GM19043 (cell line): ENCODE data around the gene SLBP.
"Not testable (repeated sequence)": the region's sequence is repeated elsewhere in the genome, so short reads cannot be mapped to it uniquely, and the experiment has no call there.

Source experiments
- ATAC-seq: cut with Tn5 transposase; IDR thresholded peaks from one replicate; pipeline ENCODE4 v1.9.1; 2021; ENCODE audit warnings: low read depth; ENCODE audit not compliant: unreplicated experiment

Gene SLBP

DNA sequence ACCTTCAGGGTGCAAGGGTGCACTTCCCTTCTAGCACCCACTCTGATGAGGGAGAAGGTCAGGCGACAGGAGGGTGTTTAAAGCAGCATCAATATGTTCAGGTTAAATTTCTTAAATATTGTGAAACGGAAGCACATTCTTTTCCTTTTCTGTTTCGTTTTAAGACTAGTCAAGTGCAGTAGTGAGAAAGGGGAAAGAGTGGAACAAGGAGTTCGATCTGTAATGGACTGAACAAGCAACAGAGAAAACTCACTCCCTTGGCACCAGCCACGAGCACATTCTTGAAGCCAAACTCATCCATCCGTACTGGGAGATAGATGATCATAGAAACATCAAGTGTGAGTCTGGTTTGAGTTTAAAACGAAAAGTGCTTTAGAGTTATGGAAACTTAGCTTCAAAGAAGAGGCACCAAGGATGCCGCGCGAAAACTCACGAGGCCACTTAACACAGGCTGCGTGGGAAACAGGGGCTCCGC, 28.8 kb downstream of the SLBP start:
- ATAC-seq, result no peak

DNA sequence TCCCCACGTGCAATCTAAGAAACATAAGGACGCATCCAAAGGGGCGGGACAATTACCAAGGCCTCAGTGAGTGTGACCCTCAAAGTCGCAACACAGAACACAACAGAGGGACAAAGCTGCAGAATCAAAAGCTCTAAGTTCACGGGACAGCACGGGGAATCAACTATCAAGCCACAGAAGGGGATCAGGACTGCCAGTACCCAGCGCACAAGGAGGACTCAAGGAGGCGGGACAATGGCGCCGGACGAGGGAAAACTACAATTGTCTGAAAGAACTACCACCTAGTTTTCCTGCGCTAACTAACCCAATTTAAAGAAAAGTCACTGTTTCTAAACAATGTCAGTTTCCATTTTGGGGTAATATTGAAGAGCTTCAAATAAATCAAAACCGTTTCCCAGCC, 29.3 kb downstream of the SLBP start:
- no peak for ATAC-seq

DNA sequence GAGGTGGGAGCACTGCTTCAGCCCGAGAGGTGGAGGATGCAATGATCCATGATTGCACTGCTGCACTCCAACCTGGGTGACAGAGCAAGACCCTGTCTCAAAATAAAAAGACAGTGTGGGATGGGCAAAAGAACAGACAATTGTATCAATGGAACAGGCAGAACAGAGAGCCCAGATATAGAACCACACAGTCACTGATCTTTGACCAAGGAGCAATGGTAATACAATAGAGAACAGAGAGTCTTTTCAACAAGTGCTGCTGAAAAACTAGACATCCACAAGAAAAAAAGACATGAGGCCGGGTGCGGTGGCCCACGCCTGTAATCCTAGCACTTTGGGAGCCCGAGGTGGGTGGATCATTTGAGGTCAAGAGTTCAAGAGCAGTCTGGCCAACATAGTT, 33.9 kb downstream of the SLBP start:
- ATAC-seq, result no peak

DNA sequence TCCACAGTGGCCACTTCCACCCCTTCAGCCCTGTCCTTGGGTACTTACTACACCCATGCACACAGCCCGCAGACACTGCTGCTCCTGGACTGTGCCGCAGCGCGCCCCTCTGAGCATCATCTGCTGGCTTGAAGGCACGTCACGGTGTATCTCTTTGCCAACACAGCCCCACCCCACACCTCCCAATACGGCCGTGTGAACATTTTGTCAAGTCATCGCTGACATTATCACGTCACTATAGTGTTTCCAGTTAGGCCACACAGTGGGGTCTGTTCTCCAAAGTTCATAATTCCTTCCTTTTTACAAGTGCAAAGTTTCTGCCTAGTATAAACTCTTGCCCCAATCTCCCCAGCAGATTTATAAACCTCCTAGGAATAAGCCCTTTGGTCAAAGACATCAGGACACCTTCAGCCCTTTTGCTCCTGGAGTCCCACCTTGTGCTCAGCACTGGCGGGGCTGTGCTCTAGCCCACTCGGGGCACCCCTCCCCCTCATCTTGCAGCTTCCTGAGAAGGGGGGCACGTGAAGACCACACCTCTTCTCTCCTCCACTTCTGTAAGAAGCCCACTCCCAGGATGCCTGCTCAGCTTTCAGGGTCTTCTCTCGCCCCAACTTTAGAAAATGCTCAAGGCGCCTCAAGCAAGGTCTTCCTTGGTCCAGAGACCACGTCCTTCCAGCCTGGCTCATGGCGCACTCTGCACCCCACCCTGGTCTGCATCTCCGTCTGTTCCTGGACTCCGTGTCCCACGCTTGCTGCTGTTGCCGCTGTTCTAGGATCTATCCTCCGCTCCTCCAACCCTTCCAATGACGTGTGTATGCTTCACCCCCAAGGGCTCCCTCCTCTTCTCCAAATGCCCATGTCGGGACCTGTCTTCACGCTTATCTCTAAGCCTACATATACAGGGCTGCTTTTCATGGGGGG, 35.3 kb downstream of the SLBP start:
- ATAC-seq, result no peak

DNA sequence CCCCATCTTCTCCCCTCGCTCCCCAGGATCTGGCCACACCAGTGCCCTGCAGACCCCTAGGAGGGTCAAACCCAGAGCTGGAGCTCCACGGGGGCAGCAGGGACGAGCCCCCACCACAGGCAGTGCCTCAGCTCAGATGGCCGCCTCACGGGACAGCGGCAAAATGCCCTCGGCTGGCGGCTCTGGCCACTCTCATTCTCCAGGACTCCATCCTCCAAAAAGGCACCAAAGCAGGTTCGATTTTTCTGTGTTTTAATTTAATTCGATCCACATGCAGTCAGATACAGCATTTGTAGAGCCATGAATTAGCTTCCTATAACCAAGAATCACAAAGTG, 36.3 kb downstream of the SLBP start:
- no peak for ATAC-seq

DNA sequence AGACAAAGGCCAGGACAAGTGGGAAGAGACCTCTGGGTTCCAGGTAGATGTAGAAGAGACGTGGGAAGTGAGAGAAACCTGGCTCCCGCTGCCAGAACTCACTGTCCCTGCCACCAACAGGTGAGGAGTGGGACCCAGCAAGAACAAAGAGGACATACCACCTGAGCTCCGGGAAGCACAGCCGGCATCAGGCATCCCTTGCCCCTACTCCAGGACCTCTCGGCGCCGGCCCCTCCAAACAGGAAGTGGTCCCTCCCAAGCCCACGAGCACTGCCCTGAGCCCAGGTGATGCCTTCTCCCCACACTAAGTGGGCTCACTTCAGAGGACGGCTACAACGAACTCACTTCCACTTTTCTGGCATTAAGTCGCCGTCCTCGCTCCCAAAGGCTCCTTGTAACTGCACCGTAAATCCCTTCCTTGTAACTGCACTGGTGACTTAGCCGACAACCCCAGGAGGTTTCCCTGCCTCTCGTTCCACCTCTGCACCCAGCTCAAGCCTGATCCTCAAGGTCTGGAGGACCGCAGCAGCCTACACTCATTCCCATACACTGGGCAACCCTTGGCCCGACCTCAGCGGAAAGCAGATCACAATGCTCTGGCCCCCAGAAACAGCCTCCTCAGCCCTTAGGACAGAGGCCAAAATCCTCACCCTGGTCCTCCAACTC, 36.9 kb downstream of the SLBP start:
- ATAC-seq, result no peak

DNA sequence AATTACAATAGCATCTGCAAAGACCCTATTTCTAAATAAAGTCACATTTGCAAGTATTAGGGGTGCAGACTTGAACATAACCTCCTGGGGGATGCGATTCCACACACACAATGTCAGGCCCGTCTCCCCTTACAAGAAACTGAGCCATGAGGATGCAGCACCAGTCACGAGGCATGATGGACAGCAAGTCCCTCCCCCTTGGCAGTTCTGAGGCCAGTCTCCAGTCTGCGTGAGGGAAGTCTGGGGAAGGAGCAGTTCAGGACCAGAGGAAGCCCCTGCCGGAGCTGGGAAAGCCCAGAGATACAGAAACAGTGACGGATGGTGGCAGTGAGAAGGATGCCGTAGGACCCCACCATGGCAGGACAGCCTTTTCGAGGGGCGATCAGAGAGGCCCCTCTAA, 37.4 kb downstream of the SLBP start:
- ATAC-seq, result no peak

DNA sequence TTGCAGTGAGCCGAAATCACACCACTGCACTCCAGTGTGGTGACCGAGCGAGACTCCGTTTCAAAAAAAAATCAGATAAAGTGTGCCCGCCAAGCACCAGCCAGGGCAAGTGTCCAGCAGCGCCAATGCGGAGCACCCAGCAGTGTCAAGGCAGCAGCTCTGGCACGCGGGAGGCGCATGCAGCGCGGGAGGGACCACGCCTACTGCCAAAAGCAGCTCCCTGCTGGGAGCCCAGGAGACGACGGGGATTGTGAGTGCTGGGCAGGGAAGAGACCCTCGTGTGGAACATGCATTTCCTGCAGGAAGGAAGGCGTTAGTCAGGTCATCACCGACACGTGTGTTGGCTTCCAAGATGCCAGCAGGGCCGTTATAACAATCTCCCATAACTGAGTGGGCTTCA, 38.4 kb downstream of the SLBP start:
- ATAC-seq, result no peak

DNA sequence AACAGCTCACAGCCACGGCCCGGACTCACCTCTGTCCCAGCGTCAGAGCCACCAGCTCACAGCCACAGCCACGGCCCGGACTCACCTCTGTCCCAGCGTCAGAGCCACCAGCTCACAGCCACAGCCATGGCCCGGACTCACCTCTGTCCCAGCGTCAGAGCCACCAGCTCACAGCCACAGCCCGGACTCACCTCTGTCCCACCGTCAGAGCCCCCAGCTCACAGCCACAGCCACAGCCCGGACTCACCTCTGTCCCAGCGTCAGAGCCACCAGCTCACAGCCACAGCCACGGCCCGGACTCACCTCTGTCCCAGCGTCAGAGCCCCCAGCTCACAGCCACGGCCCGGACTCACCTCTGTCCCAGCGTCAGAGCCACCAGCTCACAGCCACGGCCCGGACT, 41.1 kb downstream of the SLBP start:
- ATAC-seq, result not testable (repeated sequence)

DNA sequence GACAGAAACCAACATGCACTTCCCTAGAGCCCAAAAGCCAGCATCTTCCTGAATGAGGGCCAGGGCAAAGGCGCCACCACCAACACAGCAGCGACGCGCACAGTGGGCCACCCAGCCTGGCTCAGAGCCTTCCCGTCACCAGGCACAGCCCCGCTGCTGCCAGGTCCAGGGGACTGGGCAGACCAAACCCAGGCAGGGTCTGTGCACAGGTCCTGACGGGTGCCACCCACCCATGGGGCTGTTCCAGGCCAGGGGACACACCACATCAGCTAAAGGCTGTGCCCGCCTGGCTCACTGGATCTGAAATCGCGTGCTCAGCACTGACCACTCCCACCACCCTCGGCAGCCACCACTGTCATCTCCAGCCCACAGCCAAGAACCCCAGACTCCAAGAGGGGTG, 41.8 kb downstream of the SLBP start:
- ATAC-seq, result no peak

DNA sequence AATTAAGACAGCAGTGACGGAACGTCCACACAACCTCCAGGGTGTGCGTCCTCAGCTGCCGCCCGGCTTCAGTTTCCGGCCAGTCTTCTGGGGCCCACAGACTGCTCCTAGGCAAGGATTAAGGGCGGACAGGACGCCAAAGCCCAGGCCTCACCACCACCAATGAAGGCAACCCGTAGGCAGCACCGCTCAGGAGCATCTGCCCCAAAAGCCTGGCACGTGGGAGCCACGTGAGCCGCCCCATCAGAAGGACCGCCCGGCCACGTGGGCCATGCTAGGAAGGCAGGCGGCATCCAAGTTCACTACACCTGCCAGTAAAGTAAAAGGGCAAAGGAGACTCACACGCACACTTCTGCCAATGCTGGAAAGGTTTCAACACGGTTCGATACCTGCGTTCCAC, 42.3 kb downstream of the SLBP start:
- ATAC-seq, result no peak

DNA sequence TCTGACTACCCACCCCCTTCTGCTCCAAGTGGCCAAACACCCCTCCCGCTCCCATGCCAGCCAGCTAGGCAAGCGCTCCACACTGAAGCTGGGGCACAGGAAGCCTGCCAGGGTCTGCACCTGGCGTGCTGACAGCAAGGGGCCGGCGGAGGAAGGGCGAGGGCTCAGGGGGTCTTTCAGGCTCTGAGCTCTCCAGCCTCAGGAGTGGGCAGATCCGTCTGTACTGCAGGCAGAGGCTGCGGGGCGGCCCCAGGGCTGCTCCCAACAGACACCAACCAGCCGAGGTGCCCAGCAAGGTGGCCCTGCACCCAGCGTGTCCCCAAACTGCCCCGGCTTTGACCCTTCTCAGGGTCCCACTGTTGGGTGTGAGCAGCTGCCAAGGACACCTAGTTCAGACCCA, 42.8 kb downstream of the SLBP start:
- no peak for ATAC-seq

DNA sequence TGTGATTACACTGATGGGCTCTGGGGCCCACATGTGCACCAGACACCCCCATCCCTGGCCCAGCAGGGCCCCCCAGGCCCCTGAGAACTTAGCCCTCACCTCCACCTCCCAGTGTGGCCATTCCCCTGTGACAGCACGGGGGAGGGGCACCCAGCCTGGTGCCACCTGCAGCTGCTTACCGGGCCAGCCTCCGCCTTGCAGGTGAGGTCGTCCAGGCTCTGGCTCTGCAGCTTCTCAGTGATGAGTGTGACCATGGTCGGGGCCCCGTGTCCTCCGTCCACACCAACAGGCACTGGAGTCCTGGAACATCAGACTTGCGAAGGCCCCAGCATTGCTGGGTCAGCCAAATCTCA, 43.7 kb downstream of the SLBP start:
- ATAC-seq, result no peak

DNA sequence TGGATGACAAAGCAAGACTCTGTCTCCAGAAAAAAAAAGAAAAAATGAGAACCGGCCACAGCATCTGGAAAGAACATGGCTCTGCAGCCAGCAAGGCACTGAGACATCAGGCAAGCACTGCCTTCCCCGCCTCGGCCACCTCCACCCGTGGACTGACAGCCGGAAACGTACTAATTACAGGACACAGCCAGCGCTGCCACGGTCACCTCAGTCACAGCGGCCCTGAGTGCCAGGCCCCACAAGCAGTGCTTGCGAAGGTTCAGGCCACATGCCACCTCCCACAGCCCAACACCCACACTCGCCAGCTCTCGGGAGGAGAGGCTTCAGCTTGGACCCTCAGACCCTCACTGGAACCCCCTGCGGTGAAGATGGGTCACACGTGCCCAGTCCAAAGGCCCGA, 44.8 kb downstream of the SLBP start:
- ATAC-seq, result no peak

DNA sequence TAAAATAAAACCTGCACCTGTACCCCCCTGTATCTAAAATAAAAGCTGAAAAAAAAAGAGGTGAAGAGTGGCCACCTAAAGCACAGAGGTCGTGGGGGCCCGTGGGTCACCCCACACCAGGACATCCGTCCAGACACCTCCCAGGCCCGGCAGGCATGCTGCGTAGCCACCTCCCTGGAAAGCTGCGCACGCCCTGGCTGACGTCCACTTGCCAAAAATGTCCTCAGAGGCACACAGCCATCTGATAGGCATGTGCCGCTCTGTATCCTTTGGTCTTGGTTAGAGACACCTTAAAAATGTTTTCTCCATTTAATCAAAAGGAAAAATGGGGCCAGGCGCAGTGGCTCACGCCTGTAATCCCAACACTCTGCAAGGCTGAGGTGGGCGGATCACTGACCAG, 45.7 kb downstream of the SLBP start:
- no peak for ATAC-seq

DNA sequence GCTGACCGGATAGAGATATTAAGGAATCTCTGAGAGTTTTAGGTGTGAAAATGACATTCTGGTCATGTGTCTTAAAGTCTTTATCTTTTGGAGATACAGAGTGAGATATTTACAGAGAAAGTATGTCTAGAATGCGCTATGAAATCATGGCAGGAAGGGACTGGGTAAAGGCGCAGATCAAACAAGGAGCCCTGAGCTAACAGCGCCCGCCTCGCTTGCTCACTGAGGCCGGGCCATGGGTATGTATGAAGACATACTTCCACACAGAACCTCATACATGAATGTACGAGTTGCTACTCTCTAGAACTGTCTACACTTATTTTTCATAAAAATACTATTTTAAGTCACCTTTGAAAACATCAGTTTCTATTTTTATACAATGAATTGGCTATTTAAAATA, 48.0 kb downstream of the SLBP start:
- no peak for ATAC-seq

DNA sequence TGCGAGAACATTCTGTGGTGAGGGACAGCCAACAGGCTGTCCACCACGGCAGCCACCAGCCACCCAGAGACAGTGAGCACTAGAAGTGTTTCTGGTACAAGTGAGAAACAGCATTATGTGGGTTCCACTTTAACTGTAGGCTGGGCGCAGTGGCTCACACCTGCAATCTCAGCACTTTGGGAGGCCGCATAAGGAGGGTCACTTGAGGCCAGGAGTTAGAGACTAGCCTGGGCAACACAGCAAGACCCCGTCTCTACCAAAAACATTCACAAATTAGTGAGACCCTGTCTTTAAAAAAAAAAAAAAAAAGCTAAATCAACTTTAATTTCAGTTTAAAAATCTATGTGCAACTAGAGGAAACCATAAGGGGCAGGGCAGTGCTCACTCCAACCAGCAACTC, 48.6 kb downstream of the SLBP start:
- ATAC-seq, result no peak

DNA sequence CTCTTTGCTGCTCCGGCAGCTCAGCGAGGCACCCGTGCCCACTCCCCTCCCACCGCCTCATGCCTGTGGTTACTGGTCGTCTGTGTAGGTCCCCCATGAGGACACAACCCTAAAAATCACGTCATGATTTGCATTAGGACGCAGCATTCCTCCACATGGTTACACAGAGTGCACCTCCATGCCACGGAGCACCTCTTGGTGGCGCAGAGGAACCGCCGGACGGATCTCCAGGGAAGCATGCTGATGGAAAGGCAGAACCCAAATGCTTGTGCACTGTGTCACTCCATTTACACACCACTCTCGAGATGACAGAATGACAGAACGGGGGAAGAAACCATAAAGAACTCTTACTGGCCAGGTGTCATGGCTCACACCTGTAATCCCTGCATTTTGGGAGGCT, 50.4 kb downstream of the SLBP start:
- ATAC-seq, result no peak

DNA sequence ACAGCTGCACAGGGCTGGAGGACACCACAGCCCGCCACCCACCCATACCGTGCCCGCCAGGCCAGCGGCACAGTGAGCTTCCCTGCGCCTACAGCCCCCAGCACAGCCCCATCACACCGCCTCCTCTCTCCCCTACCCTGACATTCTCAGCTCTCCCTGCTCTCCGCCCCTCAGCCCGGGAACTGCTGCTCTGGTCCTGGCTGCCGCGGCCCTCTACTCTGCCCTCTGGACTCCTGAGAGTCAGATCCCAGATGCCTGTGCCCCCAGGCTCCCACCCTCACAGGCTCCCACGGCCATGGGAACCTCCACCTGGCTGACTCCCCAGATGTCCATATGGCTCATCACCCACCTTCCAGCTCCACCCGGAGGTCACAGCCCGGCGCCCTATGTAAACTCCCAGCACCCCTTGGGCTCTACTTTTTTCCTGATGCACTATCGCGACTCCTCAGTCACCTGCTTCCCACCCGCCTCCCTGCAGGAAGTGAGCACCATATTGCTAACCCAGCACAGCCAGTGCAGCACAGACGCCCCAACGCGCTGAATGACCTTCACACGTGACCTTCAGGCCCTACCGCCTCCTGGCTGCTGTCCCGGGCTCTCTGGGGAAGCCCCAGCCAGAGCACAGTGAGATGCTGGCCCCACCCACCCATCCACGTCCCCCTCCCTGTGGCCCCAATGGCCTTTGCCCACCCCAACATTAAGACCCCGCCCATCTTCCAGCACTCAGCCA, 51.0 kb downstream of the SLBP start:
- no peak for ATAC-seq

DNA sequence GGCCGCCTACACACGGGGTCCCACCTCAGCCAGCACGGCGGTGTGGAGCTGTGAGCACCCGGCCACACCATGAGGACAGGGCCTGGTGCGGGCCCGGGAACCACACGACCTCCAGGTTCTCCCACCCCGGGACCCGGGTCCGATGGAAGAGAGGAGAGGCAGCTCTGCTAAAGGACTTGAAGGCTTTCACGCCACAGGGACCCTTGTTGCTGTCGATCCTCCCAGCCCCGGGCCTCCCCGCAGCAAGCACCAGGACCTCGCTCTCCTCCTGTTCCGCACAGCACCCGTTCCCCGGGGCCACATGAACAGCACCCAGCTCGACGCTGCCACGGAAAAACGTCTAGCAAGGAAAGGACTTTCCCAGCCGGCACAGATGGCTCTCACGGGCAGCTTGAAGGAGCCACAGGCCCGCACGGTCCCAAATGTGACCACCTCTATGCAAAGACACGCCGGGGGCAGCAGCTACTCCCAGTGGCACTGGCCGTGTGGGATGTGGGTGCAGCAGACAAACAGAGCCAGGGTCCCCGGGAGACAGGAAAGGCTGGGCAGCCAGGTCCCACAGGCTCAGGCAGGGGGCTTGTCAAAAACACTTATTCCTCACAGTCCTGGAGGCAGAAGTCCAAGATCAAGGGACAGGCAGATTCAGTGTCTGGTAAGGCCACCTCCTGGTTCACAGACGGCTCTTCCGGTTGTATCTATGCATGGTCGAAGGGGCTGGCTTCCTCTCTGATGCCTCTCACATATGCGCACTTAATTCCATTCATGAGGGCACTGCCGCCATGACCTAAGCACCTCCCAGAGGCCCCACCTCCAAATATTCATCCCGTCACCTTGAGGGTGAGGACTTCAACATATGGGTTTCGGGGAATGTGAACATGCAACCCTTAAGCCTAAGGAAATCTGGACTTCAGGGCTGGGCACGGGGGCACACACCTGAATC, 52.7 kb downstream of the SLBP start:
- no peak for ATAC-seq

DNA sequence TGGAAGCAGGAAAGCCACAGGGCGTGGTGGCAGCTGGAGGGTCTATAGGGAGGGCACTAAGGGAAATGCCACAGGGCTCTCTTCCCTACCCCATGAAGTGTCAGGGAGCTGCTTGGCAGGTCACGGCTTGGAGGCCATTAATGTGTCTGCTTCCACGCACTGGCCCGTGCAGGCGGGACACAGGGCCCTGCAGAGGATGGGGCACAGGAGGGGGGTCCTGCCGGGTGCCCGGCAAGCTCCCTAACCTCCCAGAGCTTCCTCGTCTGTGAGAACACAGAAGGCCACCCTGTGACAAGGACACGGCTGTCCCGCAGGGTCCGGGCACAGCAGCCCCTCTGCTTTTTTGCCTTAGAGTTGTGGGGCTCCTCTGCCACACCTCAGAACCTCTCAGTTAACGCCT, 53.5 kb downstream of the SLBP start:
- no peak for ATAC-seq
